GM12878 (cell line): ENCODE data around the gene AKT1. TPM values are rescaled to one million over a fixed set of nuclear protein-coding genes. Genes with fewer than 3 reads are reported as not detected.
"Not testable (repeated sequence)": the region's sequence is repeated elsewhere in the genome, so short reads cannot be mapped to it uniquely, and the experiment has no call there.

Source experiments
- ATAC-seq: fragments of 200-7000 bp; cut with Tn5 transposase; 3 replicates; pipeline ENCODE4 v1.9.1; 2020; ENCODE audit warnings: mild to moderate bottlenecking, moderate library complexity
- BruUV-seq: library from RNA; stranded (reverse); fragments of 400-500 nt; replicated peaks from 2 replicates; lab custom pipeline; 2021; lab: Mats Ljungman, UMichigan
- CTCF ChIA-PET: fragments of 300-600 bp; sonication (Branson Sonifier 250); formaldehyde crosslinking; extraction: SDS; loops from one replicate; lab custom pipeline; 2021; ENCODE audit warnings: inconsistent platforms; lab: Yijun Ruan, JAX
- POLR2A ChIA-PET: fragments of 350-600 bp; formaldehyde crosslinking; extraction: SDS; loops from one replicate; lab custom pipeline; 2021; ENCODE audit warnings: inconsistent platforms; lab: Charles Lee
- RAD21 ChIA-PET: fragments of 300-600 bp; sonication (Branson Sonifier 250); formaldehyde crosslinking; loops from one replicate; lab custom pipeline; 2023; ENCODE audit warnings: antibody characterized with exemption; ENCODE audit not compliant: unreplicated experiment; lab: Charles Lee
- SMC1A ChIA-PET: fragments of 300-600 bp; sonication (Branson Sonifier 250); formaldehyde crosslinking; loops from one replicate; lab custom pipeline; 2023; ENCODE audit not compliant: unreplicated experiment, uncharacterized antibody; lab: Charles Lee
- DNase-seq: peaks from one replicate; pipeline ENCODE4 v3.0.0-alpha.2; 2011; ENCODE audit warnings: low read depth, low spot score
- FAIRE-seq: peaks from 3 replicates; lab custom pipeline; 2011; peaks lifted over from hg19 to GRCh38; lab: Jason Lieb, UNC
- H2AFZ ChIP-seq: 2 replicates; pipeline ENCODE4 v1.6.0; 2011; ENCODE audit warnings: low read depth, low read length, control low read depth; ENCODE audit not compliant: control insufficient read depth
- H3K27ac ChIP-seq: 2 replicates; pipeline ENCODE4 v1.5.1; 2011; ENCODE audit warnings: control low read depth; ENCODE audit not compliant: control insufficient read depth, insufficient read depth
- H3K27me3 ChIP-seq, 2 experiments: replicated peaks in 1 of 2; 2 replicates each; pipeline versions ENCODE4 v1.6.0 to v1.6.1; 2011; ENCODE audit warnings: low read length in 1 of 2; ENCODE audit not compliant: control insufficient read depth in 2 of 2, insufficient read depth in 2 of 2
- H3K36me3 ChIP-seq, 2 experiments: 2 replicates each; pipeline ENCODE4 v1.5.1; 2011; ENCODE audit warnings: low read length in 1 of 2; ENCODE audit not compliant: control insufficient read depth in 2 of 2, insufficient read depth in 2 of 2
- H3K4me1 ChIP-seq: 2 replicates; pipeline ENCODE4 v1.6.1; 2011; ENCODE audit warnings: mild to moderate bottlenecking, low read length, moderate library complexity, mixed read lengths; ENCODE audit not compliant: control insufficient read depth, insufficient read depth
- H3K4me2 ChIP-seq: 2 replicates; pipeline ENCODE4 v1.6.0; 2011; ENCODE audit warnings: control low read depth; ENCODE audit not compliant: control insufficient read depth, insufficient read depth
- H3K4me3 ChIP-seq: fragments of 200-600 bp; sonication (generic); 2 replicates; pipeline ENCODE4 v1.5.1; 2016
- H3K79me2 ChIP-seq: 2 replicates; pipeline ENCODE4 v1.6.0; 2011; ENCODE audit warnings: low read length; ENCODE audit not compliant: control insufficient read depth, insufficient read depth
- H3K9ac ChIP-seq: 2 replicates; pipeline ENCODE4 v1.8.0; 2011; ENCODE audit warnings: low read length, control low read depth, mixed read lengths; ENCODE audit not compliant: control insufficient read depth, insufficient read depth
- H3K9me3 ChIP-seq: replicated peaks from 3 replicates; pipeline ENCODE4 v1.5.1; 2011; ENCODE audit warnings: mild to moderate bottlenecking, low read length; ENCODE audit not compliant: control insufficient read depth, insufficient read depth
- H4K20me1 ChIP-seq: 2 replicates; pipeline ENCODE4 v1.6.0; 2011; ENCODE audit not compliant: control insufficient read depth, insufficient read depth
- CTCF ChIP-seq, 3 experiments: IDR thresholded peaks in 2 of 3; conservative IDR thresholded peaks in 1 of 3; 2 replicates each; pipeline ENCODE4 v1.5.1; 2011; ENCODE audit warnings: low read depth in 3 of 3, low read length in 3 of 3, mild to moderate bottlenecking in 3 of 3, control low read depth in 2 of 3, moderate library complexity in 2 of 3, inconsistent platforms in 1 of 3, mixed read lengths in 1 of 3; ENCODE audit not compliant: control insufficient read depth in 2 of 3, insufficient read depth in 1 of 3; ENCODE audit errors: extremely low read depth in 1 of 3
- E2F8 ChIP-seq: fragments of 450-650 bp; IDR thresholded peaks from 2 replicates; pipeline ENCODE4 v1.6.1; 2018; ENCODE audit warnings: mild to moderate bottlenecking, low read depth, moderate library complexity; ENCODE audit not compliant: partially characterized antibody
- ETV6 ChIP-seq, 2 experiments: fragments of 450-650 bp in 1 of 2; IDR thresholded peaks in 1 of 2; conservative IDR thresholded peaks in 1 of 2; 2 replicates each; pipeline ENCODE4 v1.6.1; 2014; ENCODE audit warnings: antibody characterized with exemption in 1 of 2, borderline replicate concordance in 1 of 2, low read depth in 1 of 2, mild to moderate bottlenecking in 1 of 2, moderate library complexity in 1 of 2
- FOXK2 ChIP-seq: fragments of 450-650 bp; IDR thresholded peaks from 2 replicates; pipeline ENCODE4 v1.6.1; 2017; ENCODE audit warnings: mild to moderate bottlenecking, moderate library complexity
- ZSCAN29 ChIP-seq: fragments of 450-650 bp; IDR thresholded peaks from 2 replicates; pipeline ENCODE4 v1.6.1; 2017; ENCODE audit warnings: mild to moderate bottlenecking, moderate library complexity
- WGBS: methylation state at CpG from one replicate; pipeline ENCODE4 v1.1.6; 2016; ENCODE audit warnings: low lambda C conversion rate; ENCODE audit not compliant: insufficient replicate concordance, insufficient coverage; ENCODE audit errors: missing lambda C conversion rate; 5-methylcytosine and 5-hydroxymethylcytosine counted together
- in situ Hi-C: fragments of 300-500 bp; cut with MboI; formaldehyde crosslinking; loops from 9 replicates; pipeline ENCODE4 v1.14.3; 2018; ENCODE audit warnings: mixed read lengths
- intact Hi-C: fragments of 100-400 bp; cut with micrococcal nuclease; formaldehyde crosslinking; loops from one replicate; pipeline ENCODE4 v1.14.2; 2022; ENCODE audit not compliant: unreplicated experiment
- polyA plus RNA-seq, 11 experiments: library from polyadenylated mRNA; depleted of rRNA in 4 of 11; unstranded in 6 of 11; stranded (reverse) in 5 of 11; fragments of >200 nt; fragmentation: Nextera tagmentation in 4 of 11; fragmentation: Illumina TruSeq in 1 of 11; extraction: Ambion mirVana in 4 of 11; extraction: Trizol in 1 of 11; gene quantifications; 1 replicate in 1 of 11; 2 replicates in 10 of 11; pipeline versions ENCODE4 v1.2.1 to v1.2.3, GENCODE V29; 2011 to 2016; ENCODE audit warnings: inconsistent platforms in 2 of 11, missing spikeins in 2 of 11, low read depth in 1 of 11
- total RNA-seq, 4 experiments: library from RNA; depleted of rRNA in 3 of 4; stranded (reverse); fragments of >200 nt in 3 of 4; fragmentation: Illumina TruSeq in 1 of 4; extraction: Trizol in 1 of 4; gene quantifications; 2 replicates each; pipeline versions ENCODE4 v1.2.1 to v1.2.3, GENCODE V29; 2013 to 2021

Gene AKT1
- total and polyA plus RNA-seq, 10 of the 15 experiments (the other 5 are each of a cell fraction or from before 2014, with no cell fraction given) = 0.63 to 110 (median 58.9) TPM

GRCh38 chr14:104730487-104730886, 65.1 kb downstream of the AKT1 start (continued):
- TF ChIP-seq E2F8 = no peak
- TF ChIP-seq, all 136 proteins: peak for 0

GRCh38 chr14:104729835-104730181, 65.7 kb downstream of the AKT1 start:
- intact Hi-C loops = no loop called here
- H3K36me3 ChIP-seq = no peaks in the 10 kb centered on the region
- POLR2A ChIA-PET = no interaction called here
- 43% methylated on average over 5 of the region's 16 CpGs for WGBS
- CTCF ChIA-PET = no interaction called here
- no peak overlapping the region for H3K4me2 ChIP-seq
- FAIRE-seq (no peak), DNase-seq (no peak)
- H3K9me3 ChIP-seq = no peaks in the 10 kb centered on the region
- in situ Hi-C loops = no loop called here
- no peaks in the 10 kb centered on the region for H3K79me2 ChIP-seq
- H3K9ac ChIP-seq = no peak overlapping the region
- peaks cover 0 to 1% of the 10 kb centered on the region in 2 experiments; a peak in 1 of 4 replicates for H3K27me3 ChIP-seq
- no peaks in the 10 kb centered on the region for H3K4me1 ChIP-seq
- SMC1A ChIA-PET = no interaction called here
- RAD21 ChIA-PET = no interaction called here
- H3K4me3 ChIP-seq = no peak overlapping the region
- no peak overlapping the region for H3K27ac ChIP-seq
- H4K20me1 ChIP-seq = no peaks in the 10 kb centered on the region
- H2AFZ ChIP-seq = no peak overlapping the region
- BruUV-seq = no TSS peak
- no peak for TF ChIP-seq CTCF (IDR thresholded peaks at IDR 0.05 in 2 of 3, conservative IDR thresholded peaks at IDR 0.05 in 1 of 3; ENCODE audit: control insufficient read depth in 2 of 3, extremely low read depth in 1 of 3, insufficient read depth in 1 of 3, low read depth in 3 of 3, low read length in 3 of 3)
- TF ChIP-seq ETV6 (conservative IDR thresholded peaks at IDR 0.05 in 1 of 2, IDR thresholded peaks at IDR 0.05 in 1 of 2; ENCODE audit: borderline replicate concordance in 1 of 2, low read depth in 1 of 2) = no peak
- no peak for TF ChIP-seq FOXK2
- no peak for TF ChIP-seq ZSCAN29
- TF ChIP-seq, all 136 proteins: peak for 0
- no peak for ATAC-seq

GRCh38 chr14:104729176-104729834, 66.2 kb downstream of the AKT1 start:
- H3K27me3 ChIP-seq, H3K27ac ChIP-seq, H3K79me2 ChIP-seq, RAD21 ChIA-PET, in situ Hi-C loops, H3K4me3 ChIP-seq, ATAC-seq, H4K20me1 ChIP-seq, DNase-seq, BruUV-seq, H3K4me1 ChIP-seq, H2AFZ ChIP-seq, H3K9ac ChIP-seq, FAIRE-seq, H3K4me2 ChIP-seq, SMC1A ChIA-PET, H3K36me3 ChIP-seq, H3K9me3 ChIP-seq, POLR2A ChIA-PET, intact Hi-C loops, CTCF ChIA-PET: not testable (repeated sequence)
- 66% methylated on average over 11 of the region's 73 CpGs for WGBS
